Activated CD4-positive, alpha-beta T cell treated with anti-CD3 and anti-CD28 coated beads, Interleukin-2, Interleukin-6, amounts not matched to agents 100 ng/mL and 50 ng/mL, durations not matched to agents 16 hours and 8 hours (primary cell): ENCODE measurements around the gene ALOX12B.

Experiments used
- DNase-seq: peaks from one replicate; pipeline ENCODE4 v3.0.0-alpha.2; 2020

Gene ALOX12B

GRCh38 chr17:8087075-8087951 lies at the start of gene ALOX12B:
TSS of gene ALOX12B (minus strand) at chr17:8087716. CDS start at chr17:8087442, 274 bp downstream.
- no peak for DNase-seq

DNA sequence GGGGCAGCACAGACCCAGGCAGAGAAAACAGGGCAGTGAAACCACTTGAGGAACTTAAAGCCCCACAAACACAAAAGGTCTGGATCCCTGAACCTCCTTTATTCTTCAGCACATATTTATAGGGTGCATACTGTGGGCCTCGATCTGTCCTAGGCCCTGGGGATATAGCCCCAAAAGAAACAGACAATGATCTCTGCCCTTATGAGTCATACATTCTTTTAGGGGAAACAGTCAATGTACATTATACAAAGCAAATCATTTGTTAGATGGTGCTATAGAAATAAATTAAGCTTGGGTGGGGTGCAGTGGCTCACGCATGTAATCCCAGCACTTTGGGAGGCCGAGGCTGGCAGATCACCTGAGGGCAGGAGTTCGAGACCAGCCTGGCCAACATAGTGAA lies 46.4 kb upstream of the ALOX12B start:
- DNase-seq, result no peak

DNA sequence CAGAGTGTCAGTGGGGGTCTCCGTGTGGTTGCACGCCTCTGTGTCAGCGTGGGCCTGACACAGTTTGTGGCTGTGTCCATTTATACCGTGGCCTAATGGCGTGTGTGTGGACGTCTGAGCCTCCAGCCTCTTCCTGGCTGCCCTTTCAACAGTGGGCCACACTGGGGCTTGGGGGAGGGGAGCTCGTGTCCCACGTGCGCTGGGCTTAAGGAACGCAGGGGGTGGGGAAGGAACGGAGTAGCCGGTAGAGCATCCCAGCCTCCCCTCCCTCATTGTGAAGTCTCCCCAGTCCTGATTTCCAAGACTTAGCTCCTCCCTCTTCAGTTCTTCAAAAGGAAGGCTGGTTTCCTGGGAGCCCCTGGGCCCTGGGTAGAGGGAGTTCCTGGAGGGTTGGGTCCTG lies 45.9 kb upstream of the ALOX12B start:
- no peak for DNase-seq

DNA sequence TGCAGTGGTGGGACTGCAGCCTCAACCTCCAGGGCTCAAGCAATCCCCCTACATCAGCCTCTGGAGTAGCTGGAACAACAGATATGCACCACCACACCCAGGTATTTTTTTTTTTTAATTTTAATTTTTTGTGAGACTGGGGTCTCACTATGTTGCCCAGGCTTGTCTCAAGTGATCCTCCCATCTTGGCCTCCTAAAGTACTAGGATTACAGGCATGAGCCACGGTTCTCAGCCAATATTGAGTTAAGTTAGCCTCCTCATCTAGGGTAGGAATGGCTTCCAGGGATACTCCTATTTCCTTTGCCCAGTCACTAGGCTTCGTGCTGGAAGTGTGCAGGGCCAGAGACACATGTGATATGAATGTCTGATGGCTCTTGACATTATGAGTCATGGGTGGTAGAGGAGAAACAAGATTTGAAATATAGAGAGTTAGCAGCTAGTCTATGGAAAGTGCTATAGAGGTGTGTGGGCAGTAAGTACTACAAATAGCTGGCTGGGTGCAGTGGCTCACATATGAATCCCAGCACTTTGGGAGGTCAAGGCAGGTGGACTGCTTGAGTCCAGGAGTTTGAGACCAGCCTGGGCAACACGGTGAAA lies 44.4 kb upstream of the ALOX12B start:
- no peak for DNase-seq

GRCh38 chr17:8128125-8128784 lies 40.7 kb upstream of the ALOX12B start:
- DNase-seq, result no peak

GRCh38 chr17:8126491-8127066 lies 39.1 kb upstream of the ALOX12B start:
- peak; percentile 63 for DNase-seq

DNA sequence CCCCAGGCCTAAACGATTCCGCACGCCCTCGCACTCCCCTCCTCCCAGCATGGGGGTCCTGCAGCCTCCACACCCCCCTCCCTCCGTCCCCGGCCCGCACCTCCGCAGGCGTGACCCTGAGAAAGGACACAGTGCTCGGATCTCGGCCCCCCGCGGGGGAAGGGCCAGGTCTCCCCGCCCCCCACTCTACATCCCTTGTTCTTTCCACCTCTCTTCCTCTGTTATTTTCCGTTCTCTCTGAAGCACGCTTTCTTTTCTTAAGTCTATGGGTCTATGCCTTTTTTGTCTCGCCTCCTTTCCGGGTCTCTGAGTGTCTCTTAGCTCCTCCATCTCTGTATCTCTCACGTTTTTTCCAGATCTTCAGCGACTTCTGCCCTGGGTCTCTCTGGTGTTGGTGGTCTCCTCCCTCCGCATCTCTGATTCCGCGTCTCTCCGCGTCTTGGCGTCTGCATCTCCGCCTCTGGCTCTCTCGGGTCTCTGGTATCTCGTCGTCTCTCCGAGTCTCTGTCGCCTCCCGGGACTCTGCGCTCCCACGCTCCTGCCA lies 38.5 kb upstream of the ALOX12B start:
- DNase-seq, result no peak

DNA sequence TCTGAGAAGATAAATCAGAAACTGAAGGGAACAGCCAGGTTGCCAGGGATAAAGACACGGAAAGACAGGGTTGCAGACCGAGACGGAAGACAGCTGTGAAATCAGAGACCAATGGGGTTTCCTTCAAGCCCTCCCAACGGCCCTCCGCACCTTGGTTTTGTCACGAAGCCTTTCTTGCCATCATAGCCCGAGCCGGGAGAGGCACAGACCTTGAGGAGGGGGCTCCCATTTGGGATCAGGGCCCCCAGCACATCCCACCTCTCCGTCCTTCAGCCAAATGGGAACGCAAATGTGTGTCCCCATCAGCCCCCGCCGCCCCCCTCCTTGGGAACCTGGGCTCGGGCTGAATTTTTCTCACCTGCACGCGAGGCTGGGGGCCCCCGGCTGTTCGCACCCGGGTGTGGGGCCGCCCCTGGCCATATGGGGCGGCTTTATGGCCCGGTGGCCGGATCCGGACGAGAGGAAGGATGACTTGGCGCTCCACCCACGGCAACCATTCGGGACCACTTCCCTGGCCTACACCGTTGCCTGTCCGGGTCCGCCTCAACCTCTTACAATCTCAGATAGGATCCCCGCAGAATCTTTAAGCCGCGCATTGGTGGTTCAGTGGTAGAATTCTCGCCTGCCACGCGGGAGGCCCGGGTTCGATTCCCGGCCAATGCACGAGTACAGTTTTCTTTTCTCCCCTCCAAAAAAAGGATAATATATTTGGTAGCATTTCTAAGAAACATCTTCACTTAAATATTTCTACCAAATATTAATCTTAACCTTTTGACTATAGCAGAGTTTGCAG lies 37.8 kb upstream of the ALOX12B start:
- peak; percentile 94 for DNase-seq

GRCh38 chr17:8124350-8125153 lies 37.0 kb upstream of the ALOX12B start:
- DNase-seq, result peak; percentile 49

GRCh38 chr17:8123695-8124349 lies 36.3 kb upstream of the ALOX12B start, which contains the start of gene HES7:
TSS of gene HES7 (minus strand) at chr17:8124106. CDS start at chr17:8124084, 22 bp downstream.
- DNase-seq, result no peak

GRCh38 chr17:8122924-8123694 lies 35.6 kb upstream of the ALOX12B start:
- DNase-seq, result peak; percentile 76

DNA sequence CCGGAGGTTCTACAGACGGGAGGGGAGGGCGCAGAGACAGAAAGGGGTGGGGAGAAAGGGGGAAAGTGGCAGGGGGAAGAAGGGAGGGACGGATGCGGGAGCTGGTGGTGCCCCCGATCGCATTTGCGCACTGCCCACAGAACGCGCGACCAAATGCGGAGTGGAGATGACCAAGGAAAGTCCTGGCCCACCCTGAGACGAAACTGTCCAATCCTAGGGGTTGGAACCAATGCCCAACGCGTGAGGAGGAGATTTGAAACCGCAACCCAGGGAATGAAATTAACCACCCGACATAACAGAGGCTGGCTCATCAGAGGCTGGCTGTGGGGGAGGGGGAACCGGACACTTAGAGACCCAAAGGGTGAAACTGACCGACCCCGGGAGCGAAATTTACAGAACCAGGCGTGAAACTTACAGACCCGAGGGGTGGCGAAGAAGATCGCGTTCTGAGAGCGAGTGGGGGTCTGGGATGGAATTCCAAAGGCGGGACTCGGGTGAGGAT lies 35.0 kb upstream of the ALOX12B start:
- peak; percentile 42 for DNase-seq

DNA sequence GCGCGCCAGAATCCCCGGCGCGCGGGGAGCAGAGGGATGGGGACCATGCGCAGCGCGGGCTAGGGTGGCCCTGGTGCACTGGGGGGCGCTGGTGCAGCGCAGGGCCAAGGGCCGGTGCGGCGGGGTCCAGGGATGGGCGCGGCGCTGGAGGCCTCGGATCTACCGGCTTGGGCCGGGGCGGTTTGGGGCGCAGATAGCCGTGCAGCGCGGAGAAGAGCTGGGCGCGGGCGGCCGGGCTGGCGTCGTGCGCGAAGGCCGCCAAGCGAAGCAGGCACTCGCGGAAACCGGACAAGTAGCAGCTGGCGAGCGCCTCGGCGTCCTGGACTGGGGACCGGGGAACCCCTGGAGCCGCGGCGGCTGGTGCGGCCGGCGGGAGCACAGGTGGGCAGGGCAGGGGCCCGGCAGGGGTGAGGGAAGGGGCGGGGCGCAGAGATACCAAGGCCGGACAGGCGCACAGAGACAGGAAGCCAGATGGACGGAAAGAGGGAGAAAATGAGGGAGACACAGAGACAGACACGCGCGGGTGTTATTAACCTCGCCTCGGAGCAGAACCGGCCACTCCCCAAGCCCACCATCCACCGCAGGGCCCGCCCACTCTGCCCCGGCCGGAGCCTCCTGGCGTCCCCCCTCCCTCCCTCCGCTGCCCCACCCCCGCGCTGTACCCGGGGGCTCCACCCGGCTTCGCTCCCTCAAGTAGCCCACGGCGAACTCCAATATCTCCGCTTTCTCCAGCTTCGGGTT lies 34.3 kb upstream of the ALOX12B start:
- peak; percentile 77 for DNase-seq

DNA sequence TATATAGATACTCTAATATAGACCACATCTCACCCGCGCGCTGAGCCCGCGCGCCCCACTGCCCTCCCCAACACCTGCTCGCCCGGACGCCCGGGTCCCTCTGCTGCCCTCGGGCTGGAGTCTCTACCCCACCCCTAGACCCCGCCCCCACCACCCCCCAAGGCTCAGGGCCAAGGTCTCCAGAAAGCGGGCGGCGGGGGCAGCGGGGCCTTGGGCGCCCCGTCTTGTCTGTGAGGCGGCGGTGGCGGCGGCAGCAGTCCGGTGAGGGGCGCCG lies 33.8 kb upstream of the ALOX12B start:
- DNase-seq, result no peak

GRCh38 chr17:8120520-8121406 lies 33.2 kb upstream of the ALOX12B start:
- peak; percentile 92 for DNase-seq

- peak; percentile 95 for DNase-seq
These were observed 32.3 kb upstream of the ALOX12B start for GRCh38 chr17:8119581-8120519.
